ENCODE results near the gene B9D1. TPM values are rescaled to one million over a fixed set of nuclear protein-coding genes. Genes with fewer than 3 reads are reported as not detected.

B9D1 gene
- total and polyA plus RNA-seq, 2 experiments from 2014 or later, result 29.6 to 30.8 TPM

- Histone ChIP-seq H3K27me3 (no peaks in the 10 kb centered on the region), H3K79me2 (no peaks in the 10 kb centered on the region), H4K20me1 (ENCODE audit: insufficient read depth, poor library complexity, severe bottlenecking) (no peaks in the 10 kb centered on the region), H3K4me1 (ENCODE audit: insufficient read depth) (peaks cover 21% of the 10 kb centered on the region), H3K4me2 (no peak overlapping the region), H2AFZ (no peak overlapping the region), H3K9me3 (ENCODE audit: low read depth) (no peaks in the 10 kb centered on the region), H3K36me3 (replicated peaks; ENCODE audit: insufficient read depth, low read depth) (no peaks in the 10 kb centered on the region), H3K4me3 (no peak overlapping the region), H3K27ac (no peak overlapping the region), H3K9me2 (replicated peaks; ENCODE audit: insufficient read depth) (no peaks in the 10 kb centered on the region)
- 100% methylated on average over 3 of the region's 3 CpGs for WGBS (ENCODE audit: low lambda C conversion rate, missing lambda C conversion rate)
- no peak for DNase-seq (ENCODE audit: low spot score)
- TF ChIP-seq EZH2phosphoT487 (IDR thresholded peaks at IDR 0.05; ENCODE audit: low read depth, severe bottlenecking, unreplicated experiment) (no peak), CTCF (IDR thresholded peaks at IDR 0.05; ENCODE audit: poor library complexity) (no peak), EZH2 (IDR thresholded peaks at IDR 0.05; ENCODE audit: borderline replicate concordance) (no peak)
Observed at GRCh38 chr17:19399750-19400450, 37.4 kb upstream of the B9D1 start.

- Histone ChIP-seq H3K4me2 (no peak overlapping the region), H3K9me3 (ENCODE audit: low read depth) (no peaks in the 10 kb centered on the region), H2AFZ (no peak overlapping the region), H3K79me2 (no peaks in the 10 kb centered on the region), H3K27me3 (no peaks in the 10 kb centered on the region), H3K4me3 (no peak overlapping the region), H3K36me3 (replicated peaks; ENCODE audit: insufficient read depth, low read depth) (no peaks in the 10 kb centered on the region), H3K4me1 (ENCODE audit: insufficient read depth) (peaks cover 21% of the 10 kb centered on the region), H3K27ac (peak overlapping the region; percentile 85), H4K20me1 (ENCODE audit: insufficient read depth, poor library complexity, severe bottlenecking) (no peaks in the 10 kb centered on the region), H3K9me2 (replicated peaks; ENCODE audit: insufficient read depth) (no peaks in the 10 kb centered on the region)
- DNase-seq (ENCODE audit: low spot score), result peak; percentile 55
- 70% methylated on average over 2 of the region's 2 CpGs for WGBS (ENCODE audit: low lambda C conversion rate, missing lambda C conversion rate)
- TF ChIP-seq EZH2phosphoT487 (IDR thresholded peaks at IDR 0.05; ENCODE audit: low read depth, severe bottlenecking, unreplicated experiment) (no peak), EZH2 (IDR thresholded peaks at IDR 0.05; ENCODE audit: borderline replicate concordance) (no peak), CTCF (IDR thresholded peaks at IDR 0.05; ENCODE audit: poor library complexity) (no peak)
Observed at GRCh38 chr17:19398301-19399181, 36.0 kb upstream of the B9D1 start.

GRCh38 chr17:19397556-19398041 is 35.1 kb upstream of the B9D1 start:
- Histone ChIP-seq H2AFZ (no peak overlapping the region), H3K9me3 (ENCODE audit: low read depth) (no peaks in the 10 kb centered on the region), H3K79me2 (no peaks in the 10 kb centered on the region), H3K4me1 (ENCODE audit: insufficient read depth) (peaks cover 16% of the 10 kb centered on the region), H3K4me3 (no peak overlapping the region), H3K27ac (peak overlapping the region; percentile 85), H3K4me2 (no peak overlapping the region), H3K27me3 (no peaks in the 10 kb centered on the region), H4K20me1 (ENCODE audit: insufficient read depth, poor library complexity, severe bottlenecking) (no peaks in the 10 kb centered on the region), H3K36me3 (replicated peaks; ENCODE audit: insufficient read depth, low read depth) (no peaks in the 10 kb centered on the region), H3K9me2 (replicated peaks; ENCODE audit: insufficient read depth) (no peaks in the 10 kb centered on the region)
- DNase-seq (ENCODE audit: low spot score), result no peak
- TF ChIP-seq CTCF (IDR thresholded peaks at IDR 0.05; ENCODE audit: poor library complexity) (no peak), EZH2phosphoT487 (IDR thresholded peaks at IDR 0.05; ENCODE audit: low read depth, severe bottlenecking, unreplicated experiment) (no peak), EZH2 (IDR thresholded peaks at IDR 0.05; ENCODE audit: borderline replicate concordance) (no peak)
- WGBS (ENCODE audit: low lambda C conversion rate, missing lambda C conversion rate), result 69% methylated on average over 6 of the region's 6 CpGs
